ENCODE measurements around the gene CTXN2. TPM values are rescaled to one million over a fixed set of nuclear protein-coding genes. Genes with fewer than 3 reads are reported as not detected.

CTXN2 gene
- not detected for total RNA-seq
- total RNA-seq, result 0 to 0.23 reads per million in 2 donors

- DNase-seq (no peak), ATAC-seq (no peak)
- no peak within 1 kb of the TSS for H3K4me3 Mint-ChIP-seq
- H3K4me1 Mint-ChIP-seq, result peaks cover 3% of the 10 kb centered on the region
- no peak within 1 kb of the TSS for H3K27ac Mint-ChIP-seq
- peaks cover 14% of the 10 kb centered on the region for H3K27me3 Mint-ChIP-seq
- H3K36me3 Mint-ChIP-seq (ENCODE audit: low read depth), result no peaks in the 10 kb centered on the region
- no peaks in the 10 kb centered on the region for H3K9me3 ChIP-seq (ENCODE audit: control insufficient read depth, low read length, poor library complexity, severe bottlenecking)
Measured at GRCh38 chr15:48191574-48192225, at the start of gene CTXN2. CTXN2 (plus strand) TSS chr15:48191665; CDS start chr15:48201301, 9,636 bp downstream.

GRCh38 chr15:48143856-48144255 lies 47.6 kb upstream of the CTXN2 start:
- no peak overlapping the region for H3K4me3 Mint-ChIP-seq
- no peak overlapping the region for H3K27ac Mint-ChIP-seq
- no peaks in the 10 kb centered on the region for H3K27me3 Mint-ChIP-seq
- DNase-seq (no peak), ATAC-seq (no peak)
- no peaks in the 10 kb centered on the region for H3K9me3 ChIP-seq (ENCODE audit: control insufficient read depth, low read length, poor library complexity, severe bottlenecking)
- H3K4me1 Mint-ChIP-seq, result no peaks in the 10 kb centered on the region
- H3K36me3 Mint-ChIP-seq (ENCODE audit: low read depth), result peaks cover 7% of the 10 kb centered on the region

GRCh38 chr15:48144889-48145288 lies 46.6 kb upstream of the CTXN2 start:
- no peak overlapping the region for H3K27ac Mint-ChIP-seq
- H3K4me1 Mint-ChIP-seq, result no peaks in the 10 kb centered on the region
- H3K9me3 ChIP-seq (ENCODE audit: control insufficient read depth, low read length, poor library complexity, severe bottlenecking), result no peaks in the 10 kb centered on the region
- H3K36me3 Mint-ChIP-seq (ENCODE audit: low read depth), result peaks cover 9% of the 10 kb centered on the region
- no peak for DNase-seq
- H3K4me3 Mint-ChIP-seq, result no peak overlapping the region
- ATAC-seq, result no peak
- H3K27me3 Mint-ChIP-seq, result no peaks in the 10 kb centered on the region

GRCh38 chr15:48145923-48146322 lies 45.5 kb upstream of the CTXN2 start:
- ATAC-seq, result no peak
- no peaks in the 10 kb centered on the region for H3K9me3 ChIP-seq (ENCODE audit: control insufficient read depth, low read length, poor library complexity, severe bottlenecking)
- DNase-seq, result no peak
- Mint-ChIP-seq H3K36me3 (ENCODE audit: low read depth) (peaks cover 12% of the 10 kb centered on the region), H3K27me3 (no peaks in the 10 kb centered on the region), H3K4me1 (no peaks in the 10 kb centered on the region), H3K27ac (no peak overlapping the region), H3K4me3 (no peak overlapping the region)

GRCh38 chr15:48147358-48147757 lies 44.1 kb upstream of the CTXN2 start:
- Mint-ChIP-seq H3K4me1 (no peaks in the 10 kb centered on the region), H3K36me3 (ENCODE audit: low read depth) (peaks cover 12% of the 10 kb centered on the region), H3K4me3 (no peak overlapping the region), H3K27ac (no peak overlapping the region), H3K27me3 (no peaks in the 10 kb centered on the region)
- ATAC-seq, result no peak
- no peaks in the 10 kb centered on the region for H3K9me3 ChIP-seq (ENCODE audit: control insufficient read depth, low read length, poor library complexity, severe bottlenecking)
- no peak for DNase-seq

- ATAC-seq (no peak), DNase-seq (no peak)
- Mint-ChIP-seq H3K4me1 (no peaks in the 10 kb centered on the region), H3K27ac (no peak overlapping the region), H3K27me3 (no peaks in the 10 kb centered on the region), H3K4me3 (no peak overlapping the region), H3K36me3 (ENCODE audit: low read depth) (peaks cover 9% of the 10 kb centered on the region)
- H3K9me3 ChIP-seq (ENCODE audit: control insufficient read depth, low read length, poor library complexity, severe bottlenecking), result no peaks in the 10 kb centered on the region
Measured at GRCh38 chr15:48149858-48150257, 41.6 kb upstream of the CTXN2 start.

GRCh38 chr15:48153526-48153925 lies 37.9 kb upstream of the CTXN2 start:
- no peaks in the 10 kb centered on the region for H3K4me1 Mint-ChIP-seq
- peaks cover 7% of the 10 kb centered on the region for H3K36me3 Mint-ChIP-seq (ENCODE audit: low read depth)
- H3K9me3 ChIP-seq (ENCODE audit: control insufficient read depth, low read length, poor library complexity, severe bottlenecking), result no peaks in the 10 kb centered on the region
- H3K4me3 Mint-ChIP-seq, result no peak overlapping the region
- H3K27me3 Mint-ChIP-seq, result no peaks in the 10 kb centered on the region
- no peak for DNase-seq
- ATAC-seq, result no peak
- H3K27ac Mint-ChIP-seq, result no peak overlapping the region

GRCh38 chr15:48168616-48169015 lies 22.8 kb upstream of the CTXN2 start:
- DNase-seq (no peak), ATAC-seq (no peak)
- H3K4me1 Mint-ChIP-seq, result no peaks in the 10 kb centered on the region
- no peak overlapping the region for H3K27ac Mint-ChIP-seq
- no peaks in the 10 kb centered on the region for H3K9me3 ChIP-seq (ENCODE audit: control insufficient read depth, low read length, poor library complexity, severe bottlenecking)
- H3K36me3 Mint-ChIP-seq (ENCODE audit: low read depth), result peaks cover 3% of the 10 kb centered on the region
- no peaks in the 10 kb centered on the region for H3K27me3 Mint-ChIP-seq
- H3K4me3 Mint-ChIP-seq, result no peak overlapping the region

- ATAC-seq (no peak), DNase-seq (no peak)
- no peaks in the 10 kb centered on the region for H3K27me3 Mint-ChIP-seq
- peaks cover 2% of the 10 kb centered on the region for H3K4me1 Mint-ChIP-seq
- no peak overlapping the region for H3K27ac Mint-ChIP-seq
- H3K9me3 ChIP-seq (ENCODE audit: control insufficient read depth, low read length, poor library complexity, severe bottlenecking), result no peaks in the 10 kb centered on the region
- H3K36me3 Mint-ChIP-seq (ENCODE audit: low read depth), result peaks cover 3% of the 10 kb centered on the region
- H3K4me3 Mint-ChIP-seq, result no peak overlapping the region
Measured at GRCh38 chr15:48170981-48171380, 20.5 kb upstream of the CTXN2 start.

GRCh38 chr15:48175126-48175525 lies 16.3 kb upstream of the CTXN2 start:
- H3K27ac Mint-ChIP-seq, result no peak overlapping the region

GRCh38 chr15:48176112-48176511 lies 15.4 kb upstream of the CTXN2 start:
- H3K9me3 ChIP-seq (ENCODE audit: control insufficient read depth, low read length, poor library complexity, severe bottlenecking), result no peaks in the 10 kb centered on the region
- Mint-ChIP-seq H3K36me3 (ENCODE audit: low read depth) (no peaks in the 10 kb centered on the region), H3K27me3 (peaks cover 15% of the 10 kb centered on the region), H3K27ac (no peak overlapping the region), H3K4me1 (peaks cover 10% of the 10 kb centered on the region), H3K4me3 (no peak overlapping the region)
- ATAC-seq (no peak), DNase-seq (no peak)

More at GRCh38 chr15:48175126-48175525, 16.3 kb upstream of the CTXN2 start:
- no peaks in the 10 kb centered on the region for H3K36me3 Mint-ChIP-seq (ENCODE audit: low read depth)
- ATAC-seq (no peak), DNase-seq (no peak)
- H3K27me3 Mint-ChIP-seq, result peaks cover 8% of the 10 kb centered on the region
- no peak overlapping the region for H3K4me3 Mint-ChIP-seq
- peaks cover 10% of the 10 kb centered on the region for H3K4me1 Mint-ChIP-seq
- no peaks in the 10 kb centered on the region for H3K9me3 ChIP-seq (ENCODE audit: control insufficient read depth, low read length, poor library complexity, severe bottlenecking)

- ATAC-seq (no peak), DNase-seq (no peak)
- no peaks in the 10 kb centered on the region for H3K9me3 ChIP-seq (ENCODE audit: control insufficient read depth, low read length, poor library complexity, severe bottlenecking)
- H3K4me3 Mint-ChIP-seq, result peak overlapping the region; percentile 91
- H3K4me1 Mint-ChIP-seq, result peaks cover 10% of the 10 kb centered on the region
- H3K36me3 Mint-ChIP-seq (ENCODE audit: low read depth), result no peaks in the 10 kb centered on the region
- H3K27ac Mint-ChIP-seq, result peak overlapping the region; percentile 89
- H3K27me3 Mint-ChIP-seq, result peaks cover 20% of the 10 kb centered on the region
Measured at GRCh38 chr15:48176957-48177356, 14.5 kb upstream of the CTXN2 start.

GRCh38 chr15:48177383-48177765 lies 14.1 kb upstream of the CTXN2 start:
- Mint-ChIP-seq H3K4me1 (peaks cover 10% of the 10 kb centered on the region), H3K4me3 (peak overlapping the region; percentile 91), H3K27me3 (peaks cover 24% of the 10 kb centered on the region), H3K36me3 (ENCODE audit: low read depth) (no peaks in the 10 kb centered on the region), H3K27ac (peak overlapping the region; percentile 89)
- peak; percentile 68 for ATAC-seq
- H3K9me3 ChIP-seq (ENCODE audit: control insufficient read depth, low read length, poor library complexity, severe bottlenecking), result no peaks in the 10 kb centered on the region
- DNase-seq, result no peak
